ENCODE results near the gene CBFB. TPM values are rescaled to one million over a fixed set of nuclear protein-coding genes. Genes with fewer than 3 reads are reported as not detected.

Gene CBFB
- total and polyA plus RNA-seq, 2 of the 13 experiments (the other 11 are each of a cell fraction or from before 2014, with no cell fraction given): 22.1 to 70.8 TPM

- intact Hi-C loops (cut with micrococcal nuclease; ENCODE audit: unreplicated experiment) (no loop called here), in situ Hi-C loops (cut with HindIII; ENCODE audit: extremely low pct_ligation_motif_present, low pct_unique_long_range_greater_than_20kb) (no loop called here)
- POLR2A ChIA-PET: no interaction called here
- H3K27ac ChIP-seq (ENCODE audit: extremely low read length, insufficient read depth, low read length): no peak overlapping the region
- TF ChIP-seq SIX1 (CRISPR knock-in tag; IDR thresholded peaks at IDR 0.05; ENCODE audit: borderline replicate concordance) (peak; percentile 93), ZBTB39 (CRISPR knock-in tag; IDR thresholded peaks at IDR 0.05) (no peak), DRAP1 (CRISPR knock-in tag; IDR thresholded peaks at IDR 0.05) (no peak), ZBTB46 (CRISPR knock-in tag; IDR thresholded peaks at IDR 0.05; ENCODE audit: borderline replicate concordance) (no peak), FOXA1 (IDR thresholded peaks at IDR 0.05) (no peak), FOXA1 (CRISPR knock-in tag; IDR thresholded peaks at IDR 0.05) (0 out of 2 replicates have a peak, but pooled peaks have one; percentile 9), CEBPG (CRISPR knock-in tag; IDR thresholded peaks at IDR 0.05) (peak; percentile 80), CEBPB (IDR thresholded peaks at IDR 0.05; ENCODE audit: borderline replicate concordance, low read depth, low read length) (peak; percentile 86)
- H3K36me3 ChIP-seq (replicated peaks in 1 of 2; ENCODE audit: control insufficient read depth in 1 of 2, insufficient read depth in 2 of 2, low read length in 2 of 2): peaks cover 4% of the 10 kb centered on the region in 2 experiments; a peak in 2 of 5 replicates
- H3K4me1 ChIP-seq (ENCODE audit: insufficient read depth, low read length): peaks cover 7% of the 10 kb centered on the region; the same call in 1 of the 2 replicates
- H3K9me3 ChIP-seq (ENCODE audit: low read length): no peaks in the 10 kb centered on the region
- H3K79me2 ChIP-seq (ENCODE audit: insufficient read depth, low read length): no peaks in the 10 kb centered on the region
- no peak overlapping the region for H2AFZ ChIP-seq (ENCODE audit: low read length)
- DNase-seq (ENCODE audit: low spot score) (peak; percentile 56), ATAC-seq (0 out of 3 replicates have a peak, but pooled peaks have one; percentile 36), FAIRE-seq (no peak)
- no peak overlapping the region for H3K9ac ChIP-seq (ENCODE audit: insufficient read depth, low read depth, low read length)
- no peaks in the 10 kb centered on the region for H4K20me1 ChIP-seq (ENCODE audit: insufficient read depth, low read length)
- CTCF ChIA-PET (ENCODE audit: low intra/inter-chr PET ratio, low total read pairs): no interaction called here
- H3K4me3 ChIP-seq (replicated peaks in 1 of 3; ENCODE audit: insufficient read depth in 1 of 3, low read depth in 2 of 3, low read length in 3 of 3): no peak overlapping the region
- WGBS (ENCODE audit: low lambda C conversion rate): 93% methylated on average over 4 of the region's 4 CpGs
- no peaks in the 10 kb centered on the region for H3K27me3 ChIP-seq (ENCODE audit: control insufficient read depth in 1 of 2, insufficient read depth in 2 of 2, low read length in 2 of 2)
- BruUV-seq (replicated peaks): no TSS peak
- no peak overlapping the region for H3K4me2 ChIP-seq (ENCODE audit: low read depth, low read length)
These were observed 55.5 kb downstream of the CBFB start for GRCh38 chr16:67084345-67085028.
